ENCODE data around the gene HIF1A. TPM values are rescaled to one million over a fixed set of nuclear protein-coding genes. Genes with fewer than 3 reads are reported as not detected.
A peak's percentile ranks its signal among the peaks of the same experiment; 100 is the strongest.

Gene HIF1A
- total and polyA plus RNA-seq, 10 donors: 34.6 to 312 (median 191) TPM

DNA sequence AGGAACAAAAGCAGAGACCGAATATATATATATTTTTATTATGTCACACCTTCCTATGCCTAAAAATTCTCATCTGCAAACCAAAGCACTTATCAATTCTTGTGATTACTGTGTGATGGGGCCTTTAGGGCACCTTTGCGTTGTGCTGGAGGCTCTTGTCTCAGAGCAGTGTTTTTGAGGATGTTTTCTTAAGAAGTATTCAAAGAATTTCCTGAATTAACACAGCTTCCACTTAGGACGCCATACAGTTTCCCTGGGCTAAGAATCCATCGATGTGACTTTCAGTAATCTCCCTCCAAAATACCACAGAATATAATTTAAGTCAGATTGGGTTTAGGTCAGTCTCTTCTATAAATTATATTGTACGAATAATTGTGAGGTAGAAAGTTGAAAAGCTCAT, 22.0 kb upstream of the HIF1A start:
- peaks cover 15 to 66% (median 24%) of the 10 kb centered on the region in 6 donors for H3K4me1 ChIP-seq
- no peak for DNase-seq
- WGBS, 5 donors: 63 to 67% (median 67%) methylated on average over 5 of the region's 5 CpGs
- H3K4me3 ChIP-seq: no peak overlapping the region
- H3K9me3 ChIP-seq: no peaks in the 10 kb centered on the region
- no peaks in the 10 kb centered on the region for H3K27me3 ChIP-seq (replicated peaks in 1 of 7)
- peak overlapping the region in 1 of 8 donors; percentile 2 for H3K27ac ChIP-seq
- no peak for TF ChIP-seq POLR2A (IDR thresholded peaks at IDR 0.05)
- TF ChIP-seq, protein P1, sequence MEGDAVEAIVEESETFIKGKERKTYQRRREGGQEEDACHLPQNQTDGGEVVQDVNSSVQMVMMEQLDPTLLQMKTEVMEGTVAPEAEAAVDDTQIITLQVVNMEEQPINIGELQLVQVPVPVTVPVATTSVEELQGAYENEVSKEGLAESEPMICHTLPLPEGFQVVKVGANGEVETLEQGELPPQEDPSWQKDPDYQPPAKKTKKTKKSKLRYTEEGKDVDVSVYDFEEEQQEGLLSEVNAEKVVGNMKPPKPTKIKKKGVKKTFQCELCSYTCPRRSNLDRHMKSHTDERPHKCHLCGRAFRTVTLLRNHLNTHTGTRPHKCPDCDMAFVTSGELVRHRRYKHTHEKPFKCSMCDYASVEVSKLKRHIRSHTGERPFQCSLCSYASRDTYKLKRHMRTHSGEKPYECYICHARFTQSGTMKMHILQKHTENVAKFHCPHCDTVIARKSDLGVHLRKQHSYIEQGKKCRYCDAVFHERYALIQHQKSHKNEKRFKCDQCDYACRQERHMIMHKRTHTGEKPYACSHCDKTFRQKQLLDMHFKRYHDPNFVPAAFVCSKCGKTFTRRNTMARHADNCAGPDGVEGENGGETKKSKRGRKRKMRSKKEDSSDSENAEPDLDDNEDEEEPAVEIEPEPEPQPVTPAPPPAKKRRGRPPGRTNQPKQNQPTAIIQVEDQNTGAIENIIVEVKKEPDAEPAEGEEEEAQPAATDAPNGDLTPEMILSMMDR (IDR thresholded peaks at IDR 0.05 in 8 of 11, conservative IDR thresholded peaks at IDR 0.05 in 3 of 11): no peak
- TF ChIP-seq POLR2AphosphoS5 (IDR thresholded peaks at IDR 0.05): no peak
- intact Hi-C loops (cut with DNase I; ENCODE audit: low total_unique reads): no loop called here
- H3K36me3 ChIP-seq: no peaks in the 10 kb centered on the region

DNA sequence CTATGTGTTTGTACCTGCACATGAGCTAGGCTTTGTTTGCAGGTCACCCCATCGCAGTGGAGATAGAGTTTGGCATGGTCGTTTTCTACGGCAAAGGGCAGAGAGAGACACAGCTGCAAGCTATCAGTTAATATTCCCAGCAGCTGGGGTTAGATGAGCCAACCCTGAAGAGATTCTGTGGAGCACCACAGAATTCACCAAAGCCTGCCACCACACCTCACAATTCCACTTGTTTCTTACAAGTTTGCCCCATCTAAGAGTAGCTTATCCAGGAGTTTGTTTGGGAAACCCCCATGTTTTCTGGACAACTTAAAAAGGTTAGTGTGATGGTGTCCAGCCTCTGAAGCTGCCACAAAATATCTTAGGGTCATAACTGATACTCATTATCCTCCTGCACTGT, 20.0 kb upstream of the HIF1A start:
- Histone ChIP-seq H3K27me3 (replicated peaks in 1 of 7) (no peaks in the 10 kb centered on the region), H3K36me3 (no peaks in the 10 kb centered on the region), H3K27ac (no peak overlapping the region), H3K4me1 (peaks cover 15 to 54% (median 19%) of the 10 kb centered on the region in 6 donors), H3K4me3 (no peak overlapping the region), H3K9me3 (no peaks in the 10 kb centered on the region)
- no peak for DNase-seq
- intact Hi-C loops (cut with DNase I; ENCODE audit: low total_unique reads): no loop called here
- TF ChIP-seq, protein P1 (IDR thresholded peaks at IDR 0.05 in 8 of 11, conservative IDR thresholded peaks at IDR 0.05 in 3 of 11): no peak
- TF ChIP-seq POLR2A (IDR thresholded peaks at IDR 0.05) (no peak), POLR2AphosphoS5 (IDR thresholded peaks at IDR 0.05) (no peak)
- 82 to 100% (median 92%) methylated on average over 3 of the region's 3 CpGs for WGBS, 5 donors

DNA sequence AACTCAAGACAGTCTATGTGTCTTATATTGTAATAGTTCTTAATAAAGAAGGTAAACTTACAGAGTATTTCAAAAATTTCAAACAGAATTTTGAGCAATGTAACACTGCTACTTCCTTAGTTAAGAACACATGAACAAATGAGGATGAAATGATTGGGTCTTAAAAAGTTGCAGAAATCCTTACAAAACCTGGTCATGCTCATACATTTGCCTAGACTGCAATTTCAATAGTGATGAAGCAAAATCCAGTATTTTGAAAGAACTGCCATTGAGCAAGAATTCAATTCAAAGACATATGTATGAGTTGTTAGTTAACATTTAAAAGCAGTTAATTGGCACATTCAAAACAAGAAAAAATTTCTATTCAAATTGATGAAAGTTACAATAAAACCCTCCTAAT, 17.8 kb upstream of the HIF1A start:
- Histone ChIP-seq H3K9me3 (no peaks in the 10 kb centered on the region), H3K27ac (peak overlapping the region in 6 of 8 donors; percentile 0 to 66 (median 49)), H3K36me3 (no peaks in the 10 kb centered on the region), H3K4me1 (peaks cover 0 to 33% (median 3%) of the 10 kb centered on the region in 6 donors), H3K4me3 (no peak overlapping the region), H3K27me3 (replicated peaks in 1 of 7) (no peaks in the 10 kb centered on the region)
- intact Hi-C loops (cut with DNase I; ENCODE audit: low total_unique reads): no loop called here
- TF ChIP-seq POLR2A (IDR thresholded peaks at IDR 0.05) (no peak), POLR2AphosphoS5 (IDR thresholded peaks at IDR 0.05) (no peak)
- DNase-seq: no peak

DNA sequence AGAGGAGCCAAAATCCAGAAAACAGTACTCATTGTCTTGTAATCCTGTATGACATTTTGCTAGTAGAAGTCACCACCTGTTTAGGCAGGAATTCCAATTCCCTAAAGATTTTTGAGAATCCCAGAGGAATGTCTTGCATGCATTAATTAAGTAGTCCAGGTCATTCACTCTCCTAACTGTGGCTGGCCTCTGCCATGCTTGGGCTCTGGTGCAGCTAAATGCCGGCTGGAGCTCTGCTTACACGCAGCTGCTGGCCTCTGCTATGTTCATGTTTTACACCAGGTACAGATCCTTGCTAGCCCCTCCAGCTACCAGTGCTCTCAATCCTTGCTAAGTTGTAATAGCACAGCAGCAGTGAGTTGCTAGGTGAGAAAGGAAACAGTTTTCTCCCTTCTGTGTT, 16.3 kb upstream of the HIF1A start:
- H3K4me1 ChIP-seq: peaks cover 0 to 18% (median 0%) of the 10 kb centered on the region in 6 donors
- H3K27ac ChIP-seq: no peak overlapping the region
- H3K36me3 ChIP-seq: no peaks in the 10 kb centered on the region
- no peak for DNase-seq
- H3K4me3 ChIP-seq: no peak overlapping the region
- H3K9me3 ChIP-seq: no peaks in the 10 kb centered on the region
- TF ChIP-seq, protein P1 (IDR thresholded peaks at IDR 0.05 in 8 of 11, conservative IDR thresholded peaks at IDR 0.05 in 3 of 11): no peak
- TF ChIP-seq POLR2AphosphoS5 (IDR thresholded peaks at IDR 0.05): no peak
- no peak for TF ChIP-seq POLR2A (IDR thresholded peaks at IDR 0.05)
- intact Hi-C loops (cut with DNase I; ENCODE audit: low total_unique reads): no loop called here
- WGBS, 5 donors: 81 to 94% (median 88%) methylated on average over 2 of the region's 2 CpGs
- no peaks in the 10 kb centered on the region for H3K27me3 ChIP-seq (replicated peaks in 1 of 7)

DNA sequence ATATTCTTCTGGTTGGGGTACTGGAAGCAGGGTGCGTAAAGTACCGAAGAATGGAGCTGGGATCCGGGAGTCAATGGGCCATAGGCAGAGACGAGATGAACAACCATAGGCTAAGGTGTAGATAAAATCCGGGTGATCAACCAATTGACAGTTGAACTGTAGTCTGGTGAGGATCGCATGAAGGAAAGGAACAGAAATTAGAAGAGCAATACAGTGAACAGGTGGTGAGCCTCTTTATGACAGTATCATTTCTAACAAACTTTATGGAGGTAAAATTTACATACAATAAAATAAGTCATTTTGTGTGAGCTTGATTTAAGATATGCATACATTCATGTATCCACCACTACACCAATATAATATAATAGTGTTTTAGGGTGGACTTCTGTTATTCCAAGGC, 13.9 kb upstream of the HIF1A start:
- Histone ChIP-seq H3K36me3 (no peaks in the 10 kb centered on the region), H3K27me3 (replicated peaks in 1 of 7) (no peaks in the 10 kb centered on the region), H3K4me3 (no peak overlapping the region), H3K4me1 (peaks cover 0 to 10% (median 0%) of the 10 kb centered on the region in 6 donors), H3K27ac (no peak overlapping the region), H3K9me3 (no peaks in the 10 kb centered on the region)
- no peak for TF ChIP-seq POLR2AphosphoS5 (IDR thresholded peaks at IDR 0.05)
- no peak for TF ChIP-seq POLR2A (IDR thresholded peaks at IDR 0.05)
- TF ChIP-seq, protein P1 (IDR thresholded peaks at IDR 0.05 in 8 of 11, conservative IDR thresholded peaks at IDR 0.05 in 3 of 11): no peak
- 97 to 98% (median 97%) methylated on average over 6 of the region's 6 CpGs for WGBS, 5 donors
- no peak for DNase-seq
- intact Hi-C loops (cut with DNase I; ENCODE audit: low total_unique reads): no loop called here

Measured in spleen (tissue), 11 donors.